Lower lobe of right lung (tissue), 2 donors: ENCODE measurements around the gene HBE1. TPM values are rescaled to one million over a fixed set of nuclear protein-coding genes. Genes with fewer than 3 reads are reported as not detected.

Source experiments
- ATAC-seq, 2 donors: fragments of 200-7000 bp; cut with Tn5 transposase; one replicate each; pipeline ENCODE4 v1.9.1; 2020 to 2022; ENCODE audit warnings: mild to moderate bottlenecking in 2 of 2, moderate library complexity in 2 of 2
- DNase-seq: peaks from one replicate; pipeline ENCODE4 v3.0.0-alpha.2; 2020
- H3K27ac ChIP-seq: fragments of 200-600 bp; one replicate; pipeline ENCODE4 v1.8.0; 2022
- H3K27me3 ChIP-seq: fragments of 200-600 bp; one replicate; pipeline ENCODE4 v1.8.0; 2022; ENCODE audit warnings: low read depth
- H3K36me3 ChIP-seq: fragments of 200-600 bp; one replicate; pipeline ENCODE4 v1.8.0; 2022; ENCODE audit warnings: mild to moderate bottlenecking
- H3K4me1 ChIP-seq: fragments of 200-600 bp; one replicate; pipeline ENCODE4 v1.8.0; 2022
- H3K4me3 ChIP-seq: fragments of 200-600 bp; one replicate; pipeline ENCODE4 v1.8.0; 2022; ENCODE audit warnings: mild to moderate bottlenecking
- H3K9me3 ChIP-seq: fragments of 200-600 bp; one replicate; pipeline ENCODE4 v1.8.0; 2022
- intact Hi-C: fragments of 100-400 bp; cut with DNase I; formaldehyde crosslinking; loops from one replicate; pipeline ENCODE4 v1.11.0; 2022
- total RNA-seq: library from RNA; stranded (reverse); fragmentation: NEBNext Ultra II Directional; extraction: Animal tissue kit (Norgen Biotek cat#: 25700); gene quantifications from one replicate; pipeline ENCODE4 v1.2.1, GENCODE V29; 2021
- TF ChIP-seq, protein P1 (sequence below): fragments of 200-600 bp; IDR thresholded peaks from one replicate; pipeline ENCODE4 v1.8.0; 2022; ENCODE audit warnings: antibody characterized with exemption, mild to moderate bottlenecking
- donor health status: DM: no; HTN: yes; CAD: no; lungs with severe emphysema.

Gene HBE1
- total RNA-seq, 1 donor from 2014 or later, result not detected

DNA sequence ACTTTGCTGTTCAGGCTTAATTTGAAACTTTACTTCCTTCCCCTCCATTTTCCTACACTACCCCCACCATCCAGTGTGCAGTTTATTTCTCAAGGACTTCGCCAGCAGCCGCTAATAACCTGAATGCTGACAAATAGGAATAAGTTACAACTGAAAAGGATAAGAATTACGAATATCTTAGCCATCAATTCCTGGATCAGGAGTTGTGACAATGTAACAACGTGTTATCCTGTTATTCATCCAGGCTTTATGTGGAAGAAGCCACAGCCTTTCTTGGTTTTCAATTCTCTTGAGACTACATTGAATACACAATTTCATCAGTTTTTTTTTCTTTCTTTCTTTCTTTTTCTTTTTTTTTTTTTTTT is 25.9 kb downstream of the HBE1 start:
- Histone ChIP-seq H3K27me3 (no peaks in the 10 kb centered on the region), H3K4me3 (no peak overlapping the region), H3K27ac (no peak overlapping the region), H3K4me1 (no peaks in the 10 kb centered on the region), H3K36me3 (no peaks in the 10 kb centered on the region), H3K9me3 (no peaks in the 10 kb centered on the region)
- TF ChIP-seq, protein P1, sequence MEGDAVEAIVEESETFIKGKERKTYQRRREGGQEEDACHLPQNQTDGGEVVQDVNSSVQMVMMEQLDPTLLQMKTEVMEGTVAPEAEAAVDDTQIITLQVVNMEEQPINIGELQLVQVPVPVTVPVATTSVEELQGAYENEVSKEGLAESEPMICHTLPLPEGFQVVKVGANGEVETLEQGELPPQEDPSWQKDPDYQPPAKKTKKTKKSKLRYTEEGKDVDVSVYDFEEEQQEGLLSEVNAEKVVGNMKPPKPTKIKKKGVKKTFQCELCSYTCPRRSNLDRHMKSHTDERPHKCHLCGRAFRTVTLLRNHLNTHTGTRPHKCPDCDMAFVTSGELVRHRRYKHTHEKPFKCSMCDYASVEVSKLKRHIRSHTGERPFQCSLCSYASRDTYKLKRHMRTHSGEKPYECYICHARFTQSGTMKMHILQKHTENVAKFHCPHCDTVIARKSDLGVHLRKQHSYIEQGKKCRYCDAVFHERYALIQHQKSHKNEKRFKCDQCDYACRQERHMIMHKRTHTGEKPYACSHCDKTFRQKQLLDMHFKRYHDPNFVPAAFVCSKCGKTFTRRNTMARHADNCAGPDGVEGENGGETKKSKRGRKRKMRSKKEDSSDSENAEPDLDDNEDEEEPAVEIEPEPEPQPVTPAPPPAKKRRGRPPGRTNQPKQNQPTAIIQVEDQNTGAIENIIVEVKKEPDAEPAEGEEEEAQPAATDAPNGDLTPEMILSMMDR, result no peak
- intact Hi-C loops, result no loop called here
- ATAC-seq (no peak), DNase-seq (no peak)

- TF ChIP-seq, protein P1, result no peak
- no peak overlapping the region for H3K4me3 ChIP-seq
- no peaks in the 10 kb centered on the region for H3K36me3 ChIP-seq
- H3K9me3 ChIP-seq, result no peaks in the 10 kb centered on the region
- ATAC-seq, result no peak
- H3K27me3 ChIP-seq, result no peaks in the 10 kb centered on the region
- DNase-seq, result no peak
- no peak overlapping the region for H3K27ac ChIP-seq
- intact Hi-C loops, result no loop called here
- no peaks in the 10 kb centered on the region for H3K4me1 ChIP-seq
These were observed 26.6 kb downstream of the HBE1 start for GRCh38 chr11:5242933-5243815.

- H3K27ac ChIP-seq, result no peak overlapping the region
- no peak overlapping the region for H3K4me3 ChIP-seq
- H3K27me3 ChIP-seq, result no peaks in the 10 kb centered on the region
- H3K36me3 ChIP-seq, result no peaks in the 10 kb centered on the region
- ATAC-seq, result no peak
- DNase-seq, result no peak
- TF ChIP-seq, protein P1, result no peak
- H3K4me1 ChIP-seq, result no peaks in the 10 kb centered on the region
- H3K9me3 ChIP-seq, result no peaks in the 10 kb centered on the region
- intact Hi-C loops, result no loop called here
These were observed 27.5 kb downstream of the HBE1 start for GRCh38 chr11:5242208-5242607.

- intact Hi-C loops, result no loop called here
- Histone ChIP-seq H3K9me3 (no peaks in the 10 kb centered on the region), H3K36me3 (no peaks in the 10 kb centered on the region), H3K27me3 (no peaks in the 10 kb centered on the region), H3K27ac (no peak overlapping the region), H3K4me3 (no peak overlapping the region), H3K4me1 (no peaks in the 10 kb centered on the region)
- TF ChIP-seq, protein P1, result no peak
- no peak for ATAC-seq
- no peak for DNase-seq
These were observed 28.3 kb downstream of the HBE1 start for GRCh38 chr11:5241458-5241857.

DNA sequence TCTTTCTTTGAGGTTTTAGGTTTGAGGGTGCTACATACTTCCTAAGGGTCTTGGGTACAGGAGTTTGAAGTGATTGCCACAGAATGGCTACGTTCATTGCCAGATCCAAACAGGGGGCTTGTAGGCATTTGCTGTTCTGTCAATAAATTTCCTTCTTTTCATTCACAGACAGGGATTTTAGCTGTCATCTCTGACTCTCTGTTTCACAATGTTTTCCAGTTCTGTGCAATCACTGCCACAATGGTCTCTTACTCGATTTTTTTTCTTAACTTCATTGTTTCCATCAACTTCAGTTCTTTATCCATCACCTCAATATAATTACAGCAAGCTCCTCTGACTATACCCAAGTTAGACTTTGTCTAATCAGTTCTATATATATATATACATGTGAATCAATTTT is 29.3 kb downstream of the HBE1 start:
- ATAC-seq (no peak), DNase-seq (no peak)
- Histone ChIP-seq H3K4me1 (no peaks in the 10 kb centered on the region), H3K27ac (no peak overlapping the region), H3K27me3 (no peaks in the 10 kb centered on the region), H3K4me3 (no peak overlapping the region), H3K36me3 (no peaks in the 10 kb centered on the region), H3K9me3 (no peaks in the 10 kb centered on the region)
- TF ChIP-seq, protein P1, result no peak
- intact Hi-C loops, result no loop called here
